IMR-90 (cell line): ENCODE results near the gene CTDP1. TPM values are rescaled to one million over a fixed set of nuclear protein-coding genes. Genes with fewer than 3 reads are reported as not detected.

ENCODE experiments used
- ATAC-seq: fragments of 200-7000 bp; cut with Tn5 transposase; 2 replicates; pipeline ENCODE4 v1.9.1; 2020; ENCODE audit warnings: low read depth, mild to moderate bottlenecking, moderate library complexity
- BruUV-seq: library from RNA; stranded (reverse); fragments of 400-500 nt; replicated peaks from 2 replicates; lab custom pipeline; 2021; lab: Mats Ljungman, UMichigan
- CTCF ChIA-PET: fragments of 300-600 bp; formaldehyde crosslinking; extraction: SDS; loops from one replicate; lab custom pipeline; 2021; ENCODE audit warnings: antibody characterized with exemption; lab: Yijun Ruan, JAX
- POLR2A ChIA-PET: fragments of 300-600 bp; sonication (Branson Sonifier 250); formaldehyde crosslinking; loops from one replicate; lab custom pipeline; 2022; ENCODE audit warnings: antibody characterized with exemption; ENCODE audit not compliant: unreplicated experiment; lab: Charles Lee
- DNase-seq: peaks from one replicate; pipeline ENCODE4 v3.0.0; 2013
- H2AFZ ChIP-seq: replicated peaks from 2 replicates; pipeline ENCODE3; 2013; ENCODE audit warnings: low read length, mild to moderate bottlenecking; ENCODE audit not compliant: poor library complexity
- H2AK5ac ChIP-seq: 2 replicates; pipeline ENCODE4 v1.6.1; 2013; ENCODE audit warnings: low read depth, low read length, inconsistent platforms
- H2AK9ac ChIP-seq: replicated peaks from 2 replicates; pipeline ENCODE3; 2013; ENCODE audit warnings: mild to moderate bottlenecking, low read depth, low read length, moderate library complexity; ENCODE audit not compliant: poor library complexity
- H2BK120ac ChIP-seq: 2 replicates; pipeline ENCODE4 v1.6.1; 2013; ENCODE audit warnings: low read depth, low read length, inconsistent platforms
- H2BK15ac ChIP-seq: 3 replicates; pipeline ENCODE4 v1.6.1; 2013; ENCODE audit warnings: low read depth, low read length, inconsistent platforms
- H2BK20ac ChIP-seq: 2 replicates; pipeline ENCODE4 v1.6.1; 2013; ENCODE audit warnings: low read depth, mild to moderate bottlenecking, inconsistent platforms, low read length, moderate library complexity
- H2BK5ac ChIP-seq: 2 replicates; pipeline ENCODE4 v1.6.1; 2013; ENCODE audit warnings: mild to moderate bottlenecking, low read depth, low read length, inconsistent platforms; ENCODE audit not compliant: poor library complexity, severe bottlenecking
- H3K14ac ChIP-seq: replicated peaks from 2 replicates; pipeline ENCODE4 v1.6.1; 2013; ENCODE audit warnings: low read depth, low read length, inconsistent platforms
- H3K18ac ChIP-seq: 2 replicates; pipeline ENCODE4 v1.6.1; 2013; ENCODE audit warnings: low read depth, low read length, control low read depth
- H3K23ac ChIP-seq: 2 replicates; pipeline ENCODE4 v1.6.1; 2013; ENCODE audit warnings: low read depth, low read length, inconsistent platforms
- H3K27ac ChIP-seq: 2 replicates; pipeline ENCODE4 v1.5.1; 2013; ENCODE audit warnings: mild to moderate bottlenecking, control low read depth, low read length; ENCODE audit not compliant: insufficient read depth
- H3K27me3 ChIP-seq: 2 replicates; pipeline ENCODE4 v1.6.1; 2013; ENCODE audit warnings: low read length; ENCODE audit not compliant: control insufficient read depth, insufficient read depth
- H3K36me3 ChIP-seq: 2 replicates; pipeline ENCODE4 v1.6.1; 2013; ENCODE audit warnings: low read length, mixed read lengths; ENCODE audit not compliant: control insufficient read depth, insufficient read depth
- H3K4ac ChIP-seq: 2 replicates; pipeline ENCODE4 v1.6.1; 2013; ENCODE audit warnings: low read depth, low read length, inconsistent platforms
- H3K4me1 ChIP-seq: 2 replicates; pipeline ENCODE4 v1.6.1; 2013; ENCODE audit warnings: low read length, mixed read lengths; ENCODE audit not compliant: control insufficient read depth, insufficient read depth
- H3K4me2 ChIP-seq: 2 replicates; pipeline ENCODE4 v1.6.1; 2013; ENCODE audit warnings: low read depth, mild to moderate bottlenecking, control low read depth, low read length, moderate library complexity
- H3K4me3 ChIP-seq: 2 replicates; pipeline ENCODE4 v1.5.1; 2013; ENCODE audit warnings: low read depth, mild to moderate bottlenecking, control low read depth, low read length, moderate library complexity; ENCODE audit not compliant: insufficient read depth
- H3K56ac ChIP-seq: 2 replicates; pipeline ENCODE4 v1.6.1; 2013; ENCODE audit warnings: low read length, inconsistent platforms; ENCODE audit not compliant: insufficient read depth; ENCODE audit errors: extremely low read depth
- H3K79me1 ChIP-seq, 2 experiments: 2 replicates each; pipeline ENCODE4 v1.6.1; 2013; ENCODE audit warnings: low read length in 2 of 2, inconsistent platforms in 1 of 2, low read depth in 1 of 2
- H3K9ac ChIP-seq: 2 replicates; pipeline ENCODE4 v1.6.1; 2013; ENCODE audit warnings: low read depth, low read length, control low read depth
- H3K9me1 ChIP-seq: 2 replicates; pipeline ENCODE4 v1.6.1; 2013; ENCODE audit warnings: low read length, inconsistent platforms; ENCODE audit not compliant: insufficient read depth
- H3K9me3 ChIP-seq: 2 replicates; pipeline ENCODE4 v1.6.1; 2013; ENCODE audit warnings: low read length; ENCODE audit not compliant: control insufficient read depth, insufficient read depth
- H4K20me1 ChIP-seq: 2 replicates; pipeline ENCODE4 v1.6.1; 2013; ENCODE audit warnings: low read length, inconsistent platforms; ENCODE audit not compliant: insufficient read depth
- H4K5ac ChIP-seq: 2 replicates; pipeline ENCODE4 v1.6.1; 2013; ENCODE audit warnings: mild to moderate bottlenecking, low read depth, low read length, control low read depth
- H4K8ac ChIP-seq, 2 experiments: 2 replicates each; pipeline ENCODE4 v1.6.1; 2013; ENCODE audit warnings: low read depth in 2 of 2, low read length in 2 of 2, control low read depth in 1 of 2, inconsistent platforms in 1 of 2
- H4K91ac ChIP-seq: 2 replicates; pipeline ENCODE4 v1.6.1; 2013; ENCODE audit warnings: low read depth, low read length, inconsistent platforms; ENCODE audit not compliant: insufficient read depth
- CEBPB ChIP-seq: IDR thresholded peaks from 2 replicates; pipeline ENCODE4 v1.6.1; 2012; ENCODE audit warnings: low read depth, low read length, improper control_type of control experiment
- CHD1 ChIP-seq: IDR thresholded peaks from 2 replicates; pipeline ENCODE4 v1.6.1; 2012; ENCODE audit warnings: low read depth, low read length, improper control_type of control experiment
- ELK1 ChIP-seq: fragments of 150-350 bp; IDR thresholded peaks from 2 replicates; pipeline ENCODE4 v1.6.1; 2016; ENCODE audit warnings: low read depth, mild to moderate bottlenecking, low read length, moderate library complexity, borderline replicate concordance
- MAFK ChIP-seq: IDR thresholded peaks from 2 replicates; pipeline ENCODE4 v1.6.1; 2012; ENCODE audit warnings: low read depth, low read length, improper control_type of control experiment
- NFE2L2 ChIP-seq: fragments of 150-350 bp; IDR thresholded peaks from 2 replicates; pipeline ENCODE4 v1.6.1; 2016; ENCODE audit warnings: low read depth, mild to moderate bottlenecking, low read length
- POLR2A ChIP-seq: IDR thresholded peaks from 2 replicates; pipeline ENCODE4 v1.6.1; 2012; ENCODE audit warnings: mild to moderate bottlenecking, low read depth, low read length
- RAD21 ChIP-seq: IDR thresholded peaks from 2 replicates; pipeline ENCODE4 v1.6.1; 2012; ENCODE audit warnings: low read length, improper control_type of control experiment
- RFX5 ChIP-seq: IDR thresholded peaks from 2 replicates; pipeline ENCODE4 v1.8.0; 2012; ENCODE audit warnings: low read depth, mild to moderate bottlenecking, low read length, moderate library complexity
- WGBS, 2 experiments: methylation state at CpG; one replicate each; pipeline versions ENCODE4 v1.1.5 to v1.1.7; 2013; ENCODE audit warnings: missing lambda C conversion rate in 2 of 2; ENCODE audit not compliant: insufficient read length in 1 of 2; ENCODE audit errors: extremely low coverage in 2 of 2; 5-methylcytosine and 5-hydroxymethylcytosine counted together
- dilution Hi-C: fragments of 300-500 bp; cut with HindIII; formaldehyde crosslinking; loops from one replicate; pipeline ENCODE4 v1.14.3; 2018; ENCODE audit warnings: low sequenced_read_pairs; ENCODE audit not compliant: unreplicated experiment
- in situ Hi-C: fragments of 300-500 bp; cut with MboI; formaldehyde crosslinking; loops from 3 replicates; pipeline ENCODE4 v1.14.3; 2019; ENCODE audit warnings: low sequenced_read_pairs, inconsistent platforms, mixed read lengths
- intact Hi-C: fragments of 100-400 bp; cut with micrococcal nuclease; formaldehyde crosslinking; loops from 2 replicates; pipeline ENCODE4 v1.10.0; 2022
- polyA plus RNA-seq, 3 experiments: library from polyadenylated mRNA; depleted of rRNA; stranded (reverse); fragments of >200 nt; gene quantifications; 2 replicates each; pipeline ENCODE4 v1.2.3, GENCODE V29; 2012; ENCODE audit warnings: low replicate concordance in 1 of 3
- total RNA-seq: library from RNA; depleted of rRNA; stranded (reverse); fragments of >200 nt; gene quantifications from 2 replicates; pipeline ENCODE4 v1.2.3, GENCODE V29; 2012

CTDP1 gene
- total and polyA plus RNA-seq, 2 of the 4 experiments (the other 2 are of a cell fraction) = 13.4 to 17.6 TPM

- no peak overlapping the region for H2AK9ac ChIP-seq
- no peaks in the 10 kb centered on the region for H3K36me3 ChIP-seq
- H2BK5ac ChIP-seq = no peak overlapping the region
- in situ Hi-C loops = no loop called here
- no peaks in the 10 kb centered on the region for H4K20me1 ChIP-seq
- H2BK15ac ChIP-seq = no peak overlapping the region
- no peaks in the 10 kb centered on the region for H3K79me1 ChIP-seq
- dilution Hi-C loops = no loop called here
- no peak overlapping the region for H4K5ac ChIP-seq
- H3K23ac ChIP-seq = no peak overlapping the region
- intact Hi-C loops = no loop called here
- H2BK120ac ChIP-seq = no peak overlapping the region
- no peak overlapping the region for H4K8ac ChIP-seq
- ATAC-seq (no peak), DNase-seq (no peak)
- peaks cover 32% of the 10 kb centered on the region for H3K27me3 ChIP-seq
- no peak overlapping the region for H2BK20ac ChIP-seq
- H4K91ac ChIP-seq = no peak overlapping the region
- H3K4ac ChIP-seq = no peak overlapping the region
- H3K9me1 ChIP-seq = no peaks in the 10 kb centered on the region
- no peak overlapping the region for H3K4me2 ChIP-seq
- POLR2A ChIA-PET = no interaction called here
- no peak overlapping the region for H3K14ac ChIP-seq
- no peaks in the 10 kb centered on the region for H3K9me3 ChIP-seq
- no peak overlapping the region for H3K56ac ChIP-seq
- H2AFZ ChIP-seq = no peak overlapping the region
- TF ChIP-seq RAD21 (no peak), MAFK (no peak), CHD1 (no peak), POLR2A (no peak), RFX5 (no peak), ELK1 (no peak), NFE2L2 (no peak), CEBPB (no peak)
- no CpG with 5 or more reads among the region's 1 CpG for WGBS, 2 experiments
- no peaks in the 10 kb centered on the region for H3K4me1 ChIP-seq
- no peak overlapping the region for H3K9ac ChIP-seq
- no peak overlapping the region for H2AK5ac ChIP-seq
- H3K18ac ChIP-seq = no peak overlapping the region
- H3K4me3 ChIP-seq = no peak overlapping the region
- CTCF ChIA-PET = no interaction called here
- no peak overlapping the region for H3K27ac ChIP-seq
- BruUV-seq = no TSS peak
Measured at GRCh38 chr18:79647307-79647706, 32.3 kb upstream of the CTDP1 start.
